T-helper 2 cell (primary cell): ENCODE data around the gene MUC13.

Experiments used
- DNase-seq, 5 experiments: peaks; one replicate each; pipeline versions ENCODE4 v3.0.0 to v3.0.0-alpha.2; 2012 to 2022

MUC13 gene

DNA sequence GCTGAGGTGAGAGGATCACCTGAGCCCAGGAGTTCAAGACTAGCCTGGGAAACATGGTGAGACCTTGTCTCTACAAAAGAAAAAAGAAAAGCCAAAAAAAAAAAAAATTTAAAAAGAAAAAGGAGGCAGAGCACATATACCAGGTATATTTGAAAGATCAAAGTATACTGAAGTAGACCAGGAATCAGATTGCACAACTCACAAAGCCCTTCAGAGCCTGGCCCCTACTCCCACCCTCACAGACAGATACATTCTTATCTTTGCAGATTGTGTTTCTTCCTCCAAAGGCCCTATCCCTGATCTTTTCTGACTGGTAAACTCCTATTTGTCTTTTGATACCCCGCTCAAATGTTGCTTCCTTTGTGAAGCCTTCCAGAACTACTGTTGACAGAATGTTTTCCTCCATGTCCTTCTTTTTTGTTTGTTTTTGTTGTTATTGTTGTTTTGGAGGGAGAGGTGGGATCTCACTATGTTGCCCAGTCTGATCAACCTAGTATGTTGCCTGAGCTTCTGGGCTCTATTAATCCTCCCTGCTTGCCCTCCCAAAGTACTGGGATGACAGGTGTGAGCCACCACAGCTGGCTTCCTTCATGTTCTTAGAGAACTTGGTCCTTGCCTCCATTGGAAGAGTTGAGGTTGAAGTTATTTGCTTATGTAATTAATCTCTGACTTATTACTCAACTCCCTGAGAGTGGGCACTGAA, 37.6 kb downstream of the MUC13 start:
- DNase-seq = no peak

DNA sequence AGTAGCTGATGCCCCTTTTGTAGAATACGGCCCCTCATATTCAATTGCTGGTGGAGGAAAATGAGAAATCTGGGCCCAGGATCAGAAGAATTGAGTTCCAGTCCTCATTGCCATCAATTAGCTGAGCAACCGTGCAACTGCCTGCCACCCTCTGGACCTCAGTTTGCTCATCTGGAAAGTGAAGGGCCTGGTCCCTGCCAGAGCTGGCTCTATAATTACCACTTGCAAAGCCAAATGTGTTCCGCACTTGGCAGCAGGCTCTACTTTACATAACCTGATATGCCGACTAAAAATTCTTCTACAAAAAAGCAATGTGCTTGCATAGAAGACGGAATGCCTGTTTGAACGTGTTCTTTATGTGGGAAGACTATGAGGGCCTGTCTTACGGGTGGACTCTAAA, 38.8 kb downstream of the MUC13 start:
- DNase-seq = no peak

DNA sequence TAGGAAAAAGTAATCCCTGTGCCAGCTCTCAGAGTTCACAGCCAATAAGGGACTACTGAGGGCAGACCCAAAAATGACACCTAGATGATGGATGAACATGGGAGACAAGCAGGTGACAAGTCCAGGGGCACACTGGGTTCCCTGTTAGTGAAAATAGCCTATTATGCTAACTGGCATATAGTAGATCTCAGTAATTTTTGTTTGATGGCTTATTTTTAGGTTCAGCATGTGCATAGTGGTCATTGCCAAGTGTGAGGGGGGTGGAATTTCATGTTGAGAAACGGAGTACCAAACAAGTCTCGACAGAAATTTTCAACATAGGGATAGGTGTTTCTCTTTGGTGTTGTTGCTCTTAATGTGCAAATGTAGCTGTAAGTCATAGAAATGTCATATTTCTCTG, 41.0 kb downstream of the MUC13 start:
- DNase-seq = no peak

DNA sequence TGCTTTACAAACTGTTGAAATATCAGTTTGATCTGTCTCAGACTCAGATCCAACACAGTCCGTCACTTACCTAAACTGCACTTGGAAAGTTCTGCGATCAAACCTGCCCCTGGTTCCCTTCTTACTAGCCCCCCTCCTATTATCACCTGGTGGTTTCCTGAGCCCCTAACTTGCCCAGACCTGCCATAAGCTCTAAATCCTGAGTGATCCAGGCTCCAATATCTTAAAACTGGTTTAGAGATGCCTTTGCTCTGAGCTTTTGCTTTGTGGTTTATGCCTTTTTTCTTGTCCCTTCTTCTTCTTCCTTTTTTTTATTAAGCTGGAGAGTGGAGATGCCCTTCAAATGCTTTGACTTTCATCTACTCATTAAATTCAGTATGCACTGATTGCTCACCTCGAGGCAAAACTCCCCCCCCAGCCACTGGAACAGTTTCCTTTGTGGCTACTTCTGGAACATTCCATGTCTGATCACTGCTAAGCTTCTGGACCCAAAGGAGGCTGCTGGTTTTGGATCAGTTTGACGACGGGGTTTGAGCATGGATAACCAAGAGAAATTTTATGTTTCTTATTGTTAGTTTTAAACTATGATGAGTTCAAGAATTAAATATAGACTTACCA, 43.9 kb downstream of the MUC13 start:
- no peak for DNase-seq

DNA sequence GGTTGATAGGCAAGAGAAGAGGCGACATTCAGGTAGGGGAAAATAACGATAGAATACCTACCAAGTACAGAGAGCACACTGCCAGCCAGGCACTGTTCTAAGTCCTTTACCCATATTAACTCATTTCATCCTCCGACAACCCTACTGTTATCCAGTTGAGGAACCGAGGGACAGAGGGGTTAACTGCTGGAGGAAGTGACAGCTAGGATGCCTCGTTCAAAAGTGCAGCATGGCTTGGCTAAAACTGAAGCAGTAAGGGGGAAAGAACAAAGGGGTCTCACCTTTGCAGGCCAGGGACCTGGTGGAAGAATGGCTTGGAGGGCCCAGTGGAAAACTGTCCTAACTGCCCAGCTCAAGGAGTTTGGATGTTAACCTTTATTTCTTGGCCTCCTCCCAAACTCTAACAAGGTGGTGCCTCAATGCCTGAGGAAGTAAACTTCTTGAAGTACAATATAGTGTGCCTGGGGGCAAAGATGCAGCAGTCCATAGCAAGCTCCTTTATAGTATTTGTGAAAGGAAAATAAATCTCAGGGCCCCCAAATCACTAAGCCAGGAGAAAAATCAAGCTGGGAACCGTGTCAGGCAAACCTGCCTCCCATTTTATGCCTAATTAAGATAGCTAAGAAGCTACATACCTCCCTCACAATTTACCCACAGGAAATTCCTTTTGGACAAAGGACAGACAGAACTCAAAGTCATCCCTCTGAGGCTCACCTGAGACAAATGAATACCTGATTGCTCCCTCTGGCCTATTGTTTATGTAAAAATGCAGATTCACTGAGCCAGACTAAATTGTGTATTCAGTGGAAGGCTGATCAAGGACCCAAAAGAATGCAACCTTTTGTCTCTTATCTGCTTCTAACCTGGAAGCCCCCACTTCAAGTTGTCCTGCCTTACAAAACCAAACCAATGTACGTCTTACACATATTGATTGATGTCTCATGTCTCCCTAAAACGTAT, 45.8 kb downstream of the MUC13 start:
- DNase-seq = no peak

DNA sequence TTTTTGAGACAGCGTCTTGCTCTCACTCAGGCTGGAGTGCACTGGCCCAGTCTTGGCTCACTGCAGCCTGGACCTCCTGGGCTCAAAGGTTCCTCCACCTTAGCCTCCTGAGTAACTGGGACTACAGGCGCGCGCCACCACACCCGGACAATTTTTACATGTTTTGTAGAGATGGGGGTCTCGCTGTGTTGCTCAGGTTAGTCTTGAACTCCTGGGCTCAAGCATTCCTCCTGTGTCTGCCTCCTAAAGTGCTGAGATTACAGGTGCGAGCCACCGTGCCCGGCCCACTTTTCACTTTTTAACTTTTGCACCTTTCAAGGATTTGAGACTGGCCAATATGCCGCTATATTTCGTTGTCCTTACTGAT, 46.6 kb downstream of the MUC13 start:
- no peak for DNase-seq

DNA sequence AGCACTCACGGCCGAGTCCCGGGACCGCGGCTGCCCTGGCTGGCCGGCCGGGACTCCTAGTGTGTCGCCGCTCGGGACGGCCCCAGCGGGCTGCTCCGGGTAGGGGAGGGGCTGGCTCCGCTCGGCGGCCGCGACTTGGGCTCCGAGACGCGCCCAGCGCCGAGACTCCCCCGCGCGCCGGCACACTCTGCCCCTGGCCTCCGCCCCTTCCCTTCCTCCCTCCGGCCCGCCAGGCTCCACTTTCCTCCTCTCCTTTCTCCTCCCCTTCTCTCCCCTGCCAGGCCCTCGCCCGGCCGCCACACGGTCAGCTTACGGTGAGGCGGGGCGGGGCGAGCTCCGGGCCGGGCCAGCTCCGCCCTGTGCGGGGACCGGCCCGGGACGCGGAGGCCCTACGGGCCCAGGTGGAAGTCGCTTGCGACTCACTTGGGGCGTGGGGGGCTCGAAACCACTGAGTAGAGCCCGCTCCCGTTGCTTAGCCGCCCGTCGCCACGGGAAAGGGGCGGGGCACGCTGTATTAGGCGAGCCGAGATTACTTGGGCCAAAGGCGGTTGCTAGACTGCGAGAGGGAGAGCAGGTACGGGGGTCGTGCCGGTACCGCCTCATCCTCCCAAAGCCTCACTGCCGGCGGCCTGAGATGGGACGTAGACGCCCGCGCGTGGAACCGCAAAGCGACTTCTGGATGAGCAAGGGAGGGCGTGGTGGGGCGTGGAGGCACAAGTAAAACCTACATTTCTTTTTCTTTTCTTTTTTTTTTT, 47.2 kb downstream of the MUC13 start, which contains the start of gene ITGB5:
TSS of gene ITGB5 (minus strand) at position 189 of the 755 bp plus-strand sequence. CDS start 365 bp downstream, outside the sequence.
- DNase-seq = peak in 1 of 5 experiments; percentile 15

DNA sequence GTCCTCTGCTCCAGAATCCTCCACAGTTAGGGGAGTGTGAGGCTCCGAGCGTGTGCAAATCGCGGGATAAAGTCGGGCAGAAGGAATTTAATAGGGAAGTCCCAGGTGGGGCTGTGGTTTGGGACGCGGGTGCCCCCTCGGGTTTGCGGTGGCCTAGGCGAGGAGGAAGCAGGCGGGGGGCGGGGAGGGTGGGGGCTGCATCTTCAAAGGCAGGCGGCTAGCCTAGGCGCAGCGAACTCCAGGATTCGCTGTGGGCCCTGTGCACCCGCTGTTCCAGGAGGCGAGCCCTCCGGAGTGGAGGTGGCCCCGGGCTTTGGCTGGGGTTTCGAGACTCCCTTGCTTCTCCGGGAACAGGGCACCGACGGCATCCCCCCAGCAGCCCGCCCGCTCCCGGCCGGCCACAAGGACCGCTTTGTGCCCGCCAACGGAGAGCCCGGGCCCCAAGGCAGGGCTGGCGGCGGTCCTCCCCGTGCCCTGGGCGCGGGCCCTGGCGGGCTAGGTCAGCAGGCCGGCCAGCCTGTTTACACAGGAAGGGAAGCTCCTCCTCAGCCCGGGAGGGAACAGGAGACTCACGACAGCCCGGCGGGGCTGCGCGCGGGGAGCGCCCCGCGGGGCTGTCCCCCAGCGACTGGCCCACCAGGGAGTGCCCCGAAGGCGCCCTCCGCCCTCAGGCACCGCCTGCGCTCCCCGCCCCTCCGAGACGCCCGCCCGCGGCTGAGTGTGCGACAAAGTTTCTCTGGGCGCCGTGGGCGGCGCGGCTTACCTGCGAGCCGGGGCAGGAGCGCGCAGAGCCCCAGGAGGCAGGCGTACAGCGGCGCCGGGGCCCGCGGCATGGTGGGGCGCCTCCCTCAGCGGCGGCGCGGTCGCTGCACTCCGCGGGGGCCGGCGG, 48.1 kb downstream of the MUC13 start:
- peak in 1 of 5 experiments; percentile 11 for DNase-seq

DNA sequence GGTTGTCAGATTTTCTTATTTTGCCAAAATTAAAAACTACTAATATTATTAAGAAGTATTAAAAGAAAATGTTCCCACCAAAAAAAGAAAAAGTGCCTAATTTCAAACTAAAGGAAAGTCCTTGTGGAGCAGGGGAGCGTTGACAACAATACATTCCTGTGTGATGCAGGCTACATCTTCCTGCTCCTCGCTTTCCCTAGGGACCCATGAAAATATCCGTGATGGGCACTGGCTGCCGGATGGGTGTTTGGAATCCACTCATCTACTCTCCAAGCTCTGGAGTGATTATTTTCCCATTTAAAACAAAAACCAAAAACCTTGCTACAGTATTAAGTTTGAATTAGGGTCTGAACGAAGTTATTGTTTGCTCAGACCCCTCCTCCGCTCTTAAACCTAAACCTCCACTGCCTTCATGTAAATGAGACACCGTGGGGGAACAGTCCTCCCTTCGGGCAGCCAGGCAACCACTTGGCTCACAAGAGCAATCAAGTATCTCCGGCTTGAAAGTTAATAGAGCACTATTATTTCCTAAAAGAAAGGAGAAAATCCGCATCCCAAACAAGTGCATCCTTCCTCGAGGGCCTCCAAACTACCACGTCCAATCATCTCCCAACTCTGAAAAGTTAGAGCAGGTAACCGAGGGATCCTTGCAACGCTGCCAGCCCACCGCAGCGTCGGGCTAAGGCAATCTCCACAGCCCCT, 48.9 kb downstream of the MUC13 start:
- DNase-seq = no peak

DNA sequence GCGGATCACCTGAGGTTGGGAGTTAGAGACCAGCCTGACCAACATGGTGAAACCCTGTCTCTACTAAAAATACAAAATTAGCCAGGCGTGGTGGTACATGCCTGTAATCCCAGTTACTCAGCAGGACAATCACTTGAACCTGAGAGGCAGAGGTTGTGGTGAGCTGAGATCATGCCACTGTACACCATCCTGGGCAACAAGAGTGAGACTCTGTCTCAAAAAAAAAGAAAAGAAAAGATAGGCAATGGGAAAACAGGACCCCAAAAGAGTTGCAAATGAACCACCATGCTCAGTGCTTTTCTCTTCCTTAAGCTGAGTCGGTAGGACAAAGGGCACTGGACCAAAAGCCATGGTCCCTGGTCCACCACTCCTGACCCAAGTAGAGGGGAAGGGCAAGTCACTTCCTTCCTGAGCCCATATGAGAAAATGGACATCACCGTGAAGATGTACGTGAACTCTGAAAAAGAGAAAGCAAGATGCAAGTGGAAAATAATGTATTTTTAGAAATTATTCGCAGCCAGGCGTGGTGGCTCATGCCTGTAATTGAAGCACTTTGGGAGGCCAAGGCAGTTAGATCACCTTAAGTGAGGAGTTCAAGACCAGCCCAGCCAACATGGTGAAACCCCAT, 50.0 kb downstream of the MUC13 start:
- no peak for DNase-seq

DNA sequence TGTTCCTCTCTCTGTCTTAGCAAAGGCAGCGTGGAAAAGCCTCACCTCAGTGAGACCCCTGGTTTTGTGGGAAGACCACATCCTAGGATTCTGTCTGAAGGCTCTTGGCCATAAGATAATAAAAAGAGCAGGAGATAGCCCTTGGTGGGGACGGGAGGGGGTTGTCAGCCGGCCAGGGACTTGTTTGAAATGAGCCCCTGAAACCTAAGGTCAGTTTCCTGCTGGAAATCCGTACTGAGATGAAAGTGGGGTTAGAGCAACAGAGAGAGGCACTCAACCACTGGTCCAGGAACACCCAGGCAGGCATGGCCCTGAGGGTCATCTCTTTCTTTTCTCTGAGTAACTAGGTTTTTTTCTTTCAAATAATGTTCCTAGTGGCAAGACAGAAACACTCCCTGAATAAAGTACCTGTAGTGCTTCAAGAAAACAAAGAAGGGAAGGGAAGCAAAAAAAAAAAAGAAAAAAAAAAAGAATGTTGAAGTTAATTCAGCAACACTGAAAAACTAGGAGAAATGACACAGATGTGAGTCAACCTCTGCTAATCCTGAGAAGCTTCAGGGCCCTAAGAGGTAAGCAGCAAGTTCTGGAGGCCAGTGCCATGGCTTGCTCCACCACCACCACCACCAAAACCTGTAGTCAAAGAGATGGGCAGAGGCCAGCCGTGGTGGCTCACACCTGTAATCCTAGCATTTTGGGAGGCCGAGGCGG, 50.6 kb downstream of the MUC13 start:
- no peak for DNase-seq

DNA sequence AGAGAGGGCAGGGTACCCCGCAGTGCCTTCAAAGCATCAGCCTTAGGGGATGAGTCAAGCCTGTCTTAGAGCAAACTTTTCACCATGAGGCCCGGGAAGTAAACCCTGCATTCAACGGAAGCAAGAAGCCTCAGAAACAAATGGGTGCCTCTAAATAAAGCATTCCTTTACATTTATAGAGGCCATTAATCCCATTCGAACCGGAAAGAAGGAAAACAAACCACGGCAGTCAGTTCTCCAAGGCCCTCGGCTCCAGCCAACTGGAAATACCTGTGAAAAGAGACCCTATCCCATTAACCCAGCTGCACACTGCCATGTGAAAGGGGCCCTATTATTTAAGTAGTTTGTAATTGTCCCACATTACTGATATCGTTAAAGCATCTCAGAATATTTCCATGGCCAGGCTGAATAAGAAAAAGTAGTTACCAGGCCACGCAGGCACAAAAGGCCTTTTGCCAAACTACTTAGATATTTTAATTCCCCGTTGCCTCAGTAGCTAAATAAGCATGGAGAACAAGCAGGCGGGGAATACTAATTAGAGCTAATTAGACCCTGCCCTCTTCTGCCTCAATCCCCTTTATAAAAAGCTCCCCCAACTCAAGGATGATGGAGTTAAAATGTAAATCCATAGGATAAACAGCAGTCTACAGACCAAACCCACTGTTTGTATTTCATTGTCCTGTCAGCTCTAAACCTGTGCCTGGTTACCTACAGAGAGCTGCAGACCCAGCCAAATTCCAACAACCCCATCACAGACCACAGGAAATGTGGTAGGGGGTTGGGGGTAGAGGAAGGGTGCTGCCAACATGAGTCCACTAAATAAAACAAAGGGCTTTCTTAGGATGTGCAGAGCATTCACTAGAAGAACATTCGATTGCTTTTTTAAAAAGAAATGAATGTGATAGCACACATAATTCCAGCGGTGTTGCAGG, 51.5 kb downstream of the MUC13 start:
- no peak for DNase-seq

DNA sequence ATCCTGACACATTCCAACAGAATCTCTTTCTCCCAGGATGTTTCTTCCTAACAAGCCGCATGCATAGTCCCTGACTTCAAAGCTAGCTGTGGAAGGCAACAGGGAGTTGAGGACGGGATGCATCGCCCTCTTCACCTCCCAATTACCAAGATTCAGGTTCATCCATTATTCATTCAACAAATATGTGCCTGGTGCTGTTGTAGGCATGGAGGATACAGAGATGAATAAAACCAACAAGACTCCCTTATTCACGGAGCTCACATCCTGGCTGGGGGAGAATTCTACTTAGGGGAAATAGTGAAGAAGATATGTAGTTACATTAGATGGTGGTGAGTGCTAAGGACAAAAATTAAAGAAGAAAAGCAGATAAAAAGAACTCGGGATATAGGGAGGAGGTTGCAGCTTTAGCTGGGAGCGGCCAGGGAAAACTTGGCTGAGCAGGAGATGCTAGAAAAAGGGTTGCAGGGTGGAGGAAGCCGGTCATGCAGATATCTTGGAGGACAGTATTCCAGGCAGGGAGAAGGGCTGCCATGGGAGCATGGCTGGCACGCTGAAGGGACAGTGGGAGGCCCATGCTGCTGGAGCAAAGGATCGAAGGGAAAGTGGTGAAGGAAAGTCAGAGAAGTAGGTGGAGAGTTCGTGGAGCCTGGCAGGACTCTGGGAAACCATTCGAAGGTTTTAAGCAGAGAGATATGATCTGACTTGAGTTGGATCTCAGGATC, 52.4 kb downstream of the MUC13 start:
- DNase-seq = no peak

DNA sequence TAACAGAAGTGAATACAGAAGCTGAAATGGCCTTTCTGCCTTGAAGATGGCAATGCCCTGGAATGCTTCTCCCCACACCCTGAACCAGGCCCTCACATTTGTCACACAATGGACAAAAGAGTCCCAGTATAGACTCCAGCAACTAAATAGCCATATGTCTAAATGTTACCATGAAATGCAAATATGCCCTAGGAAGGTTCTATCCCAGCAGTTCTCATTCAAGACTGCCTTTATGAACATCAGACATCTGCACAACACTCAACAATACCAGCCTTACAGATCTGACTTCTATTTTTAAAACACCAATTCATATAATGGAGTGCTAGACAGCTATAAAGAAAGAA, 55.2 kb downstream of the MUC13 start:
- DNase-seq = no peak

DNA sequence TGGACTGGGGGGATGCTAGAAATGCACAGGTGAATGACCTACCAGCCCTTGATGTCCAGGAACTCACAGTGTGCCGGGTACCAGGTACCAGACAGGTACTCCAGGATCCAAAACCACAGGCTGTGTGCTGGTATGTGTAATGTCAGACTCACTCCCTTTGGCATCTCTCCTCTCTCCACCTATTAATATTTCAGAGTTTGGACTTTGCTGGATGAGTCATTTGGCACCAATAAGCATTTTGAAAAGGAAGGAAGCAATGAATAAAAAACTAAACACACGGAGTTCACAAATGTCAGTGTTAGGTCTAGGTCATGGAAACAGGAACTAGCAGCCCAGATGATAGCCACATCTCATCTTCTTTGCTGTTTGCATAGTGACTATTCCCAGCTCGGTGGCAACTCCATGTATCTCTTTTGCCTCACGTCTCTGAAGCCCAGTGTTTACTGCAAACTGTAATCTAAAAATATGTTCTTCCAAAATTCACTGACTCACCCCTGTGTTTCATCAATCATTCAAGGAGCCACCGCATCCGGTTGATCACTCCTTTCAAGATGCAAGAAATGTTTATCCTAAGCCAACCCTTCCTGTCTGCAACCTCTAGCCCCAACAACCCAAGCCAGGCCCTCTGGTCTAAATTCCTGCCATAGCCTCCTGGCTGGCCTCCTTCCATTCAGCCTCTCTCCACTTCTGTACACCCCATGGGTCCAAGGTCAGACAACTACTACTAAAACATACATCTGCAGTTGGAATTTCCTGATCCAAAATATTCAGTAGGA, 55.8 kb downstream of the MUC13 start:
- DNase-seq = peak in 1 of 5 experiments; percentile 38

DNA sequence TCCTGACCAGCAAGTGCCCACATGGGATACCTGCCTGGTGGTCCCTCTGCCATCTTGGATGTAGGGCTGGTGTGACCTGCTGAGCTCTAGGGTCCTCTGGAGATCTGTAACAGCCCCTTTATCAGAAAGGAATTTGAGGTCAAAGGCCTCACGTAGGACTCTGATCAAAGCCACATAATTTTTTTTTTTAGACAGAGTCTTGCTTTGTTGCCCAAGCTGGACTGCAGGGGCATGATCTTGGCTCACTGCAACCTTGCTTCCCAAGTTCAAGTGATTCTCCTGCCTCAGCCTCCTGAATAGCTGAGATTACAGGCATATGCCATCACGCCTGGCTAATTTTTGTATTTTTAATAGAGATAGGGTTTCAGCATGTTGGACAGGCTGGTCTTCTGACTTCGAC, 56.9 kb downstream of the MUC13 start:
- no peak for DNase-seq

DNA sequence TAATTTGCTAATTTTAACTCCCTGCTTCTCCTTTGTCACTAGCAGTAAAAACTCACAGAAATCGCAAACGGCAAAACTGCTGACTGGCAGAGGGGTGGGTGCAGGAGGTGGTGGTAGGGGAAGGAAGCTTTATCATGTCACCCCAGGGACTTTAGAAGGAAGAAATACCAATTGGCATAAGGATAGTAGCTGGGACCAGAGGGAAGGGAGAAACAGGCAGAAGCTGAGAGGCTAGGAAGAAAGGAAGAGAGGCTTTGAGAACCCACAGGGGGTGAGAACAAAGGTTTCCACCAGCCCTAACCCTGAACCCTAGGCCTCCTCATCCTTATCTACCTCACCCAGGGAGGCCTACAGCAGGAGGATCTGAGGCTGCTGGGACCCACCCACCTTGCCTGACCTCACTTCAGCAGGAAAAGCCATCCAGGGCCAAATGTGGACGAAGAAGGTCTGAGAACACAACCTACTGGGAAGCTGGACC, 58.1 kb downstream of the MUC13 start:
- no peak for DNase-seq
